Adipose tissue (tissue), 3 donors: ENCODE results near the gene PIK3CA. TPM values are rescaled to one million over a fixed set of nuclear protein-coding genes. Genes with fewer than 3 reads are reported as not detected.
"Not testable (repeated sequence)": the region's sequence is repeated elsewhere in the genome, so short reads cannot be mapped to it uniquely, and the experiment has no call there.

Experiments
- H3K27ac ChIP-seq: one replicate; pipeline ENCODE4 v1.5.1; 2013; ENCODE audit warnings: low read depth, low read length
- WGBS, 3 donors: extraction: QIAGEN DNeasy Blood & Tissue Kit; methylation state at CpG; one replicate each; pipeline ENCODE4 v1.1.7; 2013; 5-methylcytosine and 5-hydroxymethylcytosine counted together
- polyA plus RNA-seq, 3 donors: library from polyadenylated mRNA; stranded (reverse); fragments of 200-250 nt; gene quantifications; one replicate each; pipeline ENCODE4 v1.2.3, GENCODE V29; 2013
- donor health status: healthy with polysubstance abuse.
- donor health status: Bipolar disorder and iron deficiency.
- donor health status: healthy.

PIK3CA gene
- polyA plus RNA-seq, 3 donors = 4.8 to 24.1 (median 17.0) TPM

- 97 to 100% (median 98%) methylated on average over 3 of the region's 3 CpGs for WGBS, 3 donors
- H3K27ac ChIP-seq = no peak overlapping the region
Measured at GRCh38 chr3:179247289-179248015, 99.3 kb downstream of the PIK3CA start.

- no peak within 1 kb of the TSS for H3K27ac ChIP-seq
- 65 to 94% (median 93%) methylated on average over 6 of the region's 6 CpGs for WGBS, 3 donors
Measured at GRCh38 chr3:179250803-179251476, 102.8 kb downstream of the PIK3CA start, which contains the start of gene KCNMB3. KCNMB3 (minus strand) TSS chr3:179251114; CDS start chr3:179250990, 124 bp downstream.

GRCh38 chr3:179256813-179257212 lies 108.7 kb downstream of the PIK3CA start:
- H3K27ac ChIP-seq = no peak overlapping the region
- WGBS, 3 donors = 90 to 97% (median 97%) methylated on average over 2 of the region's 2 CpGs

- 95 to 98% (median 95%) methylated on average over 11 of the region's 11 CpGs for WGBS, 3 donors
- H3K27ac ChIP-seq = not testable (repeated sequence)
Measured at GRCh38 chr3:179257742-179258141, 109.6 kb downstream of the PIK3CA start.

- no peak overlapping the region for H3K27ac ChIP-seq
- 77 to 88% (median 85%) methylated on average over 5 of the region's 5 CpGs for whole genome bisulfite sequencing, 3 donors
Measured at GRCh38 chr3:179258820-179259219, 110.7 kb downstream of the PIK3CA start.

- 96 to 98% (median 98%) methylated on average over 9 of the region's 9 CpGs for WGBS, 3 donors
- not testable (repeated sequence) for H3K27ac ChIP-seq
Measured at GRCh38 chr3:179259959-179260756, 112.0 kb downstream of the PIK3CA start.

GRCh38 chr3:179260949-179261765 lies 113.0 kb downstream of the PIK3CA start:
- WGBS, 3 donors = 7 to 10% (median 10%) methylated on average over 67 to 71 of the region's 71 CpGs
- no peak overlapping the region for H3K27ac ChIP-seq

GRCh38 chr3:179263134-179263533 lies 115.0 kb downstream of the PIK3CA start:
- H3K27ac ChIP-seq = no peak overlapping the region
- 97 to 98% (median 98%) methylated on average over 28 to 29 of the region's 29 CpGs for WGBS, 3 donors

GRCh38 chr3:179264449-179264848 lies 116.3 kb downstream of the PIK3CA start:
- no peak overlapping the region for H3K27ac ChIP-seq
- WGBS, 3 donors = 60 to 81% (median 67%) methylated on average over 4 of the region's 4 CpGs

- no peak overlapping the region for H3K27ac ChIP-seq
- 81 to 97% (median 91%) methylated on average over 1 of the region's 1 CpG for WGBS, 3 donors
Measured at GRCh38 chr3:179265092-179265491, 116.9 kb downstream of the PIK3CA start.

GRCh38 chr3:179265875-179266274 lies 117.7 kb downstream of the PIK3CA start:
- WGBS, 3 donors = 68 to 79% (median 69%) methylated on average over 4 of the region's 4 CpGs

GRCh38 chr3:179266701-179267211 lies 118.6 kb downstream of the PIK3CA start:
- H3K27ac ChIP-seq = no peak overlapping the region
- 63 to 73% (median 67%) methylated on average over 21 of the region's 21 CpGs for WGBS, 3 donors

More at GRCh38 chr3:179265875-179266274, 117.7 kb downstream of the PIK3CA start:
- no peak overlapping the region for H3K27ac ChIP-seq

- WGBS, 3 donors = 39 to 58% (median 45%) methylated on average over 4 of the region's 4 CpGs
- H3K27ac ChIP-seq = no peak overlapping the region
Measured at GRCh38 chr3:179268400-179269051, 120.4 kb downstream of the PIK3CA start.

GRCh38 chr3:179269152-179269707 lies 121.1 kb downstream of the PIK3CA start:
- WGBS, 3 donors = 66 to 71% (median 69%) methylated on average over 4 of the region's 4 CpGs
- H3K27ac ChIP-seq = no peak overlapping the region

- 86 to 91% (median 90%) methylated on average over 3 of the region's 3 CpGs for WGBS, 3 donors
- H3K27ac ChIP-seq = no peak overlapping the region
Measured at GRCh38 chr3:179272385-179272784, 124.2 kb downstream of the PIK3CA start.

- not testable (repeated sequence) for H3K27ac ChIP-seq
- 91 to 94% (median 94%) methylated on average over 2 of the region's 2 CpGs for WGBS, 3 donors
Measured at GRCh38 chr3:179274434-179274833, 126.3 kb downstream of the PIK3CA start.

- 70 to 76% (median 71%) methylated on average over 3 of the region's 3 CpGs for WGBS, 3 donors
- H3K27ac ChIP-seq = no peak overlapping the region
Measured at GRCh38 chr3:179276001-179276400, 127.8 kb downstream of the PIK3CA start.
